ENCODE results near the gene NEXMIF. TPM values are rescaled to one million over a fixed set of nuclear protein-coding genes. Genes with fewer than 3 reads are reported as not detected.

Gene NEXMIF
- total RNA-seq, 1 donor from 2014 or later, result 0.53 TPM

- Mint-ChIP-seq H3K27me3 (no peaks in the 10 kb centered on the region), H3K27ac (no peak overlapping the region), H3K4me1 (no peaks in the 10 kb centered on the region), H3K36me3 (ENCODE audit: low read depth) (no peaks in the 10 kb centered on the region), H3K9me3 (no peaks in the 10 kb centered on the region), H3K4me3 (no peak overlapping the region)
- TF ChIP-seq CTCF (IDR thresholded peaks at IDR 0.05), result no peak
- intact Hi-C loops (cut with micrococcal nuclease), result no loop called here
- DNase-seq (no peak), ATAC-seq (ENCODE audit: low read depth) (no peak)
- ChIA-PET CTCF (no interaction called here), POLR2A (no interaction called here)
Observed at GRCh38 chrX:74797338-74797887, 127.8 kb downstream of the NEXMIF start.

- ChIA-PET POLR2A (no interaction called here), CTCF (no interaction called here)
- DNase-seq (no peak), ATAC-seq (ENCODE audit: low read depth) (no peak)
- no peaks in the 10 kb centered on the region for H3K36me3 Mint-ChIP-seq (ENCODE audit: low read depth)
- no peaks in the 10 kb centered on the region for H3K4me1 Mint-ChIP-seq
- TF ChIP-seq CTCF (IDR thresholded peaks at IDR 0.05), result no peak
- H3K27ac Mint-ChIP-seq, result no peak overlapping the region
- no peak overlapping the region for H3K4me3 Mint-ChIP-seq
- intact Hi-C loops (cut with micrococcal nuclease), result no loop called here
- no peaks in the 10 kb centered on the region for H3K9me3 Mint-ChIP-seq
- H3K27me3 Mint-ChIP-seq, result no peaks in the 10 kb centered on the region
Observed at GRCh38 chrX:74788545-74789086, 136.6 kb downstream of the NEXMIF start.

- H3K4me1 Mint-ChIP-seq, result no peaks in the 10 kb centered on the region
- ATAC-seq (ENCODE audit: low read depth) (no peak), DNase-seq (no peak)
- H3K27ac Mint-ChIP-seq, result no peak overlapping the region
- no peaks in the 10 kb centered on the region for H3K9me3 Mint-ChIP-seq
- no peaks in the 10 kb centered on the region for H3K27me3 Mint-ChIP-seq
- POLR2A ChIA-PET, result no interaction called here
- TF ChIP-seq CTCF (IDR thresholded peaks at IDR 0.05), result no peak
- H3K4me3 Mint-ChIP-seq, result no peak overlapping the region
- intact Hi-C loops (cut with micrococcal nuclease), result no loop called here
- CTCF ChIA-PET, result no interaction called here
- no peaks in the 10 kb centered on the region for H3K36me3 Mint-ChIP-seq (ENCODE audit: low read depth)
Observed at GRCh38 chrX:74784629-74785028, 140.6 kb downstream of the NEXMIF start.

- no peak for TF ChIP-seq CTCF (IDR thresholded peaks at IDR 0.05)
- intact Hi-C loops (cut with micrococcal nuclease), result no loop called here
- ChIA-PET CTCF (no interaction called here), POLR2A (no interaction called here)
- ATAC-seq (ENCODE audit: low read depth) (no peak), DNase-seq (no peak)
- Mint-ChIP-seq H3K4me3 (no peak overlapping the region), H3K27ac (no peak overlapping the region), H3K27me3 (no peaks in the 10 kb centered on the region), H3K9me3 (no peaks in the 10 kb centered on the region), H3K36me3 (ENCODE audit: low read depth) (no peaks in the 10 kb centered on the region), H3K4me1 (no peaks in the 10 kb centered on the region)
Observed at GRCh38 chrX:74781507-74782034, 143.7 kb downstream of the NEXMIF start.

- Mint-ChIP-seq H3K27ac (no peak overlapping the region), H3K4me3 (no peak overlapping the region), H3K9me3 (no peaks in the 10 kb centered on the region), H3K36me3 (ENCODE audit: low read depth) (no peaks in the 10 kb centered on the region), H3K4me1 (no peaks in the 10 kb centered on the region), H3K27me3 (no peaks in the 10 kb centered on the region)
- CTCF ChIA-PET, result no interaction called here
- ATAC-seq (ENCODE audit: low read depth), result no peak
- DNase-seq, result no peak
- intact Hi-C loops (cut with micrococcal nuclease), result no loop called here
- POLR2A ChIA-PET, result no interaction called here
- no peak for TF ChIP-seq CTCF (IDR thresholded peaks at IDR 0.05)
Observed at GRCh38 chrX:74779175-74779574, 146.1 kb downstream of the NEXMIF start.
